OCI-LY7 (cell line): Measurements from ENCODE around the gene CYB5A. TPM values are rescaled to one million over a fixed set of nuclear protein-coding genes. Genes with fewer than 3 reads are reported as not detected.

Experiments used
- BruUV-seq: library from RNA; stranded (reverse); fragments of 400-500 nt; replicated peaks from 2 replicates; lab custom pipeline; 2021; lab: Mats Ljungman, UMichigan
- CTCF ChIA-PET: fragments of 300-600 bp; sonication (Branson Sonifier 250); formaldehyde crosslinking; loops from one replicate; lab custom pipeline; 2022; ENCODE audit warnings: antibody characterized with exemption; ENCODE audit not compliant: unreplicated experiment; lab: Charles Lee
- POLR2A ChIA-PET: fragments of 300-600 bp; sonication (Branson Sonifier 250); formaldehyde crosslinking; loops from one replicate; lab custom pipeline; 2022; ENCODE audit warnings: antibody characterized with exemption; lab: Charles Lee
- DNase-seq: peaks from one replicate; pipeline ENCODE4 v3.0.0-alpha.2; 2015; ENCODE audit warnings: low spot score
- H2AFZ ChIP-seq: fragments of 200-600 bp; sonication (generic), shearing (Covaris generic); 2 replicates; pipeline ENCODE4 v1.6.1; 2014; ENCODE audit warnings: mild to moderate bottlenecking, antibody characterized with exemption, low read length, moderate library complexity
- H3K27ac ChIP-seq: fragments of 200-600 bp; sonication (generic); 2 replicates; pipeline ENCODE4 v1.5.1; 2014; ENCODE audit warnings: mixed run types, low read depth, mild to moderate bottlenecking, moderate library complexity, low read length, inconsistent platforms; ENCODE audit not compliant: poor library complexity, severe bottlenecking
- H3K36me3 ChIP-seq: fragments of 200-600 bp; sonication (generic); 2 replicates; pipeline ENCODE4 v1.6.1; 2014; ENCODE audit warnings: mild to moderate bottlenecking, antibody characterized with exemption, low read length, moderate library complexity, mixed read lengths; ENCODE audit not compliant: insufficient read depth
- H3K4me1 ChIP-seq: fragments of 200-600 bp; sonication (generic); 2 replicates; pipeline ENCODE4 v1.5.1; 2014; ENCODE audit warnings: mild to moderate bottlenecking, low read length; ENCODE audit not compliant: insufficient read depth, poor library complexity, severe bottlenecking
- H3K4me2 ChIP-seq: fragments of 200-600 bp; sonication (generic); 2 replicates; pipeline ENCODE4 v1.6.1; 2014; ENCODE audit warnings: mild to moderate bottlenecking, low read length
- H3K4me3 ChIP-seq: fragments of 200-600 bp; sonication (generic); 2 replicates; pipeline ENCODE4 v1.5.1; 2014; ENCODE audit warnings: mild to moderate bottlenecking, low read depth, low read length; ENCODE audit not compliant: poor library complexity, severe bottlenecking
- H3K79me2 ChIP-seq: fragments of 200-600 bp; sonication (generic); 2 replicates; pipeline ENCODE4 v1.6.1; 2016; ENCODE audit warnings: low read depth, mild to moderate bottlenecking, low read length, moderate library complexity, mixed read lengths; ENCODE audit not compliant: insufficient read depth
- H3K9me2 ChIP-seq: fragments of 200-600 bp; sonication (generic); 2 replicates; pipeline ENCODE4 v1.6.1; 2016; ENCODE audit warnings: mild to moderate bottlenecking, low read length, mixed read lengths; ENCODE audit not compliant: insufficient read depth
- H3K9me3 ChIP-seq: fragments of 200-600 bp; sonication (generic); 2 replicates; pipeline ENCODE4 v1.6.1; 2014; ENCODE audit warnings: mild to moderate bottlenecking, mixed run types, low read length, mixed read lengths
- H4K20me1 ChIP-seq: fragments of 200-600 bp; sonication (generic); 2 replicates; pipeline ENCODE4 v1.6.1; 2014; ENCODE audit warnings: mild to moderate bottlenecking, antibody characterized with exemption, low read length, moderate library complexity, mixed read lengths; ENCODE audit not compliant: insufficient read depth
- EZH2phosphoT487 ChIP-seq: fragments of 200-600 bp; sonication (generic); IDR thresholded peaks from 2 replicates; pipeline ENCODE4 v1.6.1; 2018; ENCODE audit warnings: low read depth, borderline replicate concordance, mild to moderate bottlenecking, mixed run types, antibody characterized with exemption, low read length, moderate library complexity, mixed read lengths
- intact Hi-C: fragments of 100-400 bp; cut with micrococcal nuclease; formaldehyde crosslinking; loops from one replicate; pipeline ENCODE4 v1.10.0; 2022; ENCODE audit not compliant: unreplicated experiment
- total RNA-seq, 2 experiments: library from RNA; depleted of rRNA in 1 of 2; stranded (reverse); fragments of >200 nt in 1 of 2; shearing (Covaris generic) in 1 of 2; gene quantifications; 2 replicates each; pipeline ENCODE4 v1.2.3, GENCODE V29; 2014 to 2022
- TF ChIP-seq, protein P1 (sequence below): fragments of 200-600 bp; sonication (generic); conservative IDR thresholded peaks from 2 replicates; pipeline ENCODE4 v1.5.1; 2014; ENCODE audit warnings: mild to moderate bottlenecking, antibody characterized with exemption, low read length, moderate library complexity, mixed read lengths

Gene CYB5A
- total RNA-seq, 2 experiments from 2014 or later: not detected

DNA sequence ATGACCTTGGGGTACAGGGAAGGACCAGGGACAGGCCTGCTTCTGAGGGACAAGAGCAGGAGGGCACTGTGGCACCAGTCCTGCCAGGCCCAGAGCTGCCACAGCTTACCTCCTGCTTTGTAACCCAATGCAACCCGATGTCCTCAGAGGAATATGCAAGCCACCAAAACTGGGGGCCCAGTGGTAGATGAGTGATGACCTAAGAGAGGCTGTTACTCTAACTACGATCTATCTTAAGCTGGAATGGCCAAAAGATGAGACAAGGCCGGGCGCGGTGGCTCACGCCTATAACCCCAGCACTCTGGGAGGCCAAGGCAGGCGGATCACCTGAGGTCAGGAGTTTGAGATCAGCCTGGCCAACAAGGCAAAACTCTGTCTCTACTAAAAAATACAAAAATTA is 12.8 kb downstream of the CYB5A start:
- BruUV-seq: no TSS peak
- Histone ChIP-seq H3K79me2 (no peaks in the 10 kb centered on the region), H3K9me2 (no peaks in the 10 kb centered on the region), H3K4me1 (no peaks in the 10 kb centered on the region), H3K4me3 (no peak overlapping the region), H4K20me1 (no peaks in the 10 kb centered on the region), H2AFZ (no peak overlapping the region), H3K4me2 (no peak overlapping the region), H3K36me3 (no peaks in the 10 kb centered on the region), H3K27ac (no peak overlapping the region), H3K9me3 (no peaks in the 10 kb centered on the region)
- TF ChIP-seq, protein P1, sequence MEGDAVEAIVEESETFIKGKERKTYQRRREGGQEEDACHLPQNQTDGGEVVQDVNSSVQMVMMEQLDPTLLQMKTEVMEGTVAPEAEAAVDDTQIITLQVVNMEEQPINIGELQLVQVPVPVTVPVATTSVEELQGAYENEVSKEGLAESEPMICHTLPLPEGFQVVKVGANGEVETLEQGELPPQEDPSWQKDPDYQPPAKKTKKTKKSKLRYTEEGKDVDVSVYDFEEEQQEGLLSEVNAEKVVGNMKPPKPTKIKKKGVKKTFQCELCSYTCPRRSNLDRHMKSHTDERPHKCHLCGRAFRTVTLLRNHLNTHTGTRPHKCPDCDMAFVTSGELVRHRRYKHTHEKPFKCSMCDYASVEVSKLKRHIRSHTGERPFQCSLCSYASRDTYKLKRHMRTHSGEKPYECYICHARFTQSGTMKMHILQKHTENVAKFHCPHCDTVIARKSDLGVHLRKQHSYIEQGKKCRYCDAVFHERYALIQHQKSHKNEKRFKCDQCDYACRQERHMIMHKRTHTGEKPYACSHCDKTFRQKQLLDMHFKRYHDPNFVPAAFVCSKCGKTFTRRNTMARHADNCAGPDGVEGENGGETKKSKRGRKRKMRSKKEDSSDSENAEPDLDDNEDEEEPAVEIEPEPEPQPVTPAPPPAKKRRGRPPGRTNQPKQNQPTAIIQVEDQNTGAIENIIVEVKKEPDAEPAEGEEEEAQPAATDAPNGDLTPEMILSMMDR: no peak
- no peak for TF ChIP-seq EZH2phosphoT487
- POLR2A ChIA-PET: no interaction called here
- intact Hi-C loops: no loop called here
- no peak for DNase-seq
- CTCF ChIA-PET: no interaction called here

DNA sequence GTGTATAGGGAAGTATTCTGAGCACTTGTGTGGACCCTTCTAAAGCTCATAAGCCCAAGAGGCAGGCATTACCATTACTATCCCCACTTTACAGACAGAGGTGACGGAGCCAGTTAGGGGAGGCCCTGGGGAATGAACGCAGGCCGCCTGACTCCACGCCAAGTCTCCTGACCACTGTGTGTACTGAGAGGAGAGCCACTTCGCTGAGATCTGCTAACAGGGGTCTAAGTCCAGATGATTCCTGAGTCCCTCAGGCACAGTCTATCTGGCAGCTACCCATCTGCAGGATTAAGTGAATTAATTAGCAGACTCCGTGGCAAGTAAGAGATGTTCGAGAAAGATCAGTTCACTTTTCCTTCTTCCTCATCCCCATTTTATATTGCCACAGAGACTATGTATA is 13.7 kb downstream of the CYB5A start:
- intact Hi-C loops: no loop called here
- POLR2A ChIA-PET: no interaction called here
- no peaks in the 10 kb centered on the region for H3K79me2 ChIP-seq

DNA sequence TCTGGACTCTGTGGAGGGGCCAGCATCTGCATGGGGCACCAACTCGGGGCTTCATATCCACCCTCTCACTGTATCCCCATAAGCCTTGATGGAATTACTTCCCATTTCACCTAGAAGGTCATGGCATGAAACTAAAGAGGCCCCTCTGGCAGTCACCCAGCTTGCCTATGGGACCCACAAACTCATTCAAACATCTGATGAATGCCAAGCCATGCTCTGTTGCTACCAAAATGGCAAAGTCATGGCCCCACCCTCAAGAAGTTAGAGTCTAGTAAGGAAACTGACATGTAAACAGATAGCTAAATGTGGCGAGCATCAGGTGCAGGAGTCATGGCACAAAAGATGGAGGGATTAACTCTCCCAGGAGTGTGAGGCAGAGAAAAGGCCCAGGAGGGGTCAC is 14.5 kb downstream of the CYB5A start:
- TF ChIP-seq, protein P1: no peak
- TF ChIP-seq EZH2phosphoT487: no peak
- Histone ChIP-seq H3K4me2 (no peak overlapping the region), H3K36me3 (no peaks in the 10 kb centered on the region), H3K4me3 (no peak overlapping the region), H3K27ac (no peak overlapping the region), H3K79me2 (no peaks in the 10 kb centered on the region), H4K20me1 (no peaks in the 10 kb centered on the region), H2AFZ (no peak overlapping the region), H3K9me3 (no peaks in the 10 kb centered on the region), H3K9me2 (no peaks in the 10 kb centered on the region), H3K4me1 (no peaks in the 10 kb centered on the region)
- ChIA-PET POLR2A (no interaction called here), CTCF (no interaction called here)
- DNase-seq: no peak
- intact Hi-C loops: no loop called here
- no TSS peak for BruUV-seq

More for the DNA sequence above, 13.7 kb downstream of the CYB5A start:
- no peaks in the 10 kb centered on the region for H3K36me3 ChIP-seq
- BruUV-seq: no TSS peak
- no peaks in the 10 kb centered on the region for H3K4me1 ChIP-seq
- no peak overlapping the region for H3K27ac ChIP-seq
- CTCF ChIA-PET: no interaction called here
- H3K9me2 ChIP-seq: no peaks in the 10 kb centered on the region
- H3K4me2 ChIP-seq: no peak overlapping the region
- H3K4me3 ChIP-seq: no peak overlapping the region
- no peaks in the 10 kb centered on the region for H3K9me3 ChIP-seq
- no peak for DNase-seq
- no peaks in the 10 kb centered on the region for H4K20me1 ChIP-seq
- no peak overlapping the region for H2AFZ ChIP-seq
- no peak for TF ChIP-seq EZH2phosphoT487
- TF ChIP-seq, protein P1: no peak
